Mucosa of stomach (tissue), 1 donor: ENCODE measurements around the gene TRAT1.

ENCODE experiments used
- H3K27me3 ChIP-seq: one replicate; pipeline ENCODE4 v1.7.0; 2013; ENCODE audit warnings: mild to moderate bottlenecking, low read length; ENCODE audit not compliant: control insufficient read depth, insufficient read depth
- H3K36me3 ChIP-seq: one replicate; pipeline ENCODE4 v1.7.0; 2013; ENCODE audit warnings: low read length; ENCODE audit not compliant: control insufficient read depth, insufficient read depth
- H3K4me1 ChIP-seq: one replicate; pipeline ENCODE4 v1.7.0; 2013; ENCODE audit warnings: mild to moderate bottlenecking, low read length; ENCODE audit not compliant: control insufficient read depth, insufficient read depth
- H3K4me3 ChIP-seq: one replicate; pipeline ENCODE4 v1.7.0; 2013; ENCODE audit warnings: low read length
- H3K9ac ChIP-seq: one replicate; pipeline ENCODE4 v1.7.0; 2013; ENCODE audit warnings: mild to moderate bottlenecking, low read length, moderate library complexity
- H3K9me3 ChIP-seq: one replicate; pipeline ENCODE4 v1.7.0; 2013; ENCODE audit warnings: mild to moderate bottlenecking, low read length, moderate library complexity; ENCODE audit not compliant: control insufficient read depth
- donor health status: Pancreatic carcinoma.

The TRAT1 gene

DNA sequence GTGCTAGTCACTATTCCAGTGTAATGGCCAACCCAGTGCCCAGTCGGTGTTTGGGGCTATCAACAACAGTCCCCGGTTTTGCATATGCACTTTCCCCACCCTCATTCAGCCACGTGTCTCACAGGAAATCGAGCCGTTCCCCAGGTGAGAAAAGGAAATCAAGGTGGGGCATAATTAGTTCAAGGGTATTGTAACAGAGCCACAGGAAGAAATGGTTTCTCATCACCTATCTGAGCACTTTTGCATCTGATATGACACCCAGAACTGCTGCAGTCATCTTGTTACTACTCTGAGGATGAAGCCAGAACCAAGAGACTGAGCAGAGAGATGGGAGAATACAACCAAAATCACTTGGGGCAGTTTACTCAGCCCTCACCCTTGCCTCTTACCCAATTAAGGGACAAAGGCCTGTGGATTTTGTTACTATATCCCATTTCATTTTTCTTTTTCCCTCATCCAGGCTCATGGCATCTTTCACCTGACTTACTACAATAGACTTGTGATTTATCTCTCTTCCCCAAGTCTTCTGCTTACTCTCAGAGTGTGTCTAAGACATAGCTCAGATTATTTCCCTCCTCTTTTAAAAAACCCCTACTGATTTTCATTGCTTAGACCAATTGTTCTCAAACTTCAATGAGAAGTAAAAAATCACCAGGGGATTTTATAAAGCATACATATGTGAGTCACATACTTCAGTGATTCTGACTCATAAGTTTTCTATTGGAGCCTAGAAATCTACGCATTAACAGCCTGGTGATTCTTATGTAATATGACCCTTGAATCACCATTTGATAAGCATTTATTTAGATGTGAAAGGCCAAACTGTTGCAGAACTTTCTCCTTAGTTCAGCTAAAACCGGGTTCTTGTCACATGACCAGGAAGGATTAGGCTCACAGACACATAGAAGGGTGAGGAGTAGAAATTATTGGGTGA is 40.5 kb downstream of the TRAT1 start:
- no peaks in the 10 kb centered on the region for H3K9me3 ChIP-seq
- no peaks in the 10 kb centered on the region for H3K4me1 ChIP-seq
- H3K9ac ChIP-seq = no peak overlapping the region
- H3K36me3 ChIP-seq = no peaks in the 10 kb centered on the region
- H3K27me3 ChIP-seq = no peaks in the 10 kb centered on the region
- no peak overlapping the region for H3K4me3 ChIP-seq

DNA sequence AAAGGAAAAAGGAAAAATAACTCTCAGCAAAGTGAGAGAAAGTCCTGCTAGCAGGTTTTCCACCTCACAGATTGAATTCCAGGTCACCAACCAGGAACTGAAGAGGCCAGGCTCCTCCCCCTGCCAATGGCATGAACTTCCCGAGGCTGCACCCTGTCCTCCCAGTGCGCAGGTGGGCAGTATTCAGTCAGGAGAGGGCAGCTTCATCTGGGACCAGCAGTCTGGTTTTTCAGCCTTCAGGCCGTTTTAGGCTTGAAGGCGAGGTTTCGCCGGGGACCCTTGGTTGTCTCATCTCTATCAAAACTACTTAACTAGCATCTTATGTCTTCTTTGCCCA is 41.2 kb downstream of the TRAT1 start:
- Histone ChIP-seq H3K27me3 (no peaks in the 10 kb centered on the region), H3K36me3 (no peaks in the 10 kb centered on the region), H3K4me1 (no peaks in the 10 kb centered on the region), H3K4me3 (no peak overlapping the region), H3K9ac (no peak overlapping the region), H3K9me3 (no peaks in the 10 kb centered on the region)

DNA sequence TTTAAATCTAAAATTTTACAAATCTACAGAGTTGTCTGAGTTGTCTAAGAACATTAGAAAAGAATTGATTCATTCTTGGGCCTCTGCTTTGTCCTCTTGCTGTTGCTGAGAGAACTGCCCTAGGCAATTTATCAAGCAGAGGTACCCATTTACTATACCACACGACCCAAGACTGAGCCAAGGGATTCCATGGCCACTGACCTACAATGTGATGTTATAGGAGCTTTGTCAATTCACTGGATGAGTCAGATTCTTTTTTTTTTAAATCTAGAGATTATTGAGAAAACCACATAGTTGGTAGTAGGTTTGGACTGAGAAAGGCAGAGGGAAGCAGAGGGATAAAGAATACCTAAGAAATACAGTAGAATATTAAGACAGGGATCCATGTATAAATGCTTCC is 55.3 kb downstream of the TRAT1 start:
- no peaks in the 10 kb centered on the region for H3K9me3 ChIP-seq
- no peaks in the 10 kb centered on the region for H3K27me3 ChIP-seq
- no peak overlapping the region for H3K4me3 ChIP-seq
- H3K4me1 ChIP-seq = no peaks in the 10 kb centered on the region
- H3K9ac ChIP-seq = no peak overlapping the region
- H3K36me3 ChIP-seq = no peaks in the 10 kb centered on the region

DNA sequence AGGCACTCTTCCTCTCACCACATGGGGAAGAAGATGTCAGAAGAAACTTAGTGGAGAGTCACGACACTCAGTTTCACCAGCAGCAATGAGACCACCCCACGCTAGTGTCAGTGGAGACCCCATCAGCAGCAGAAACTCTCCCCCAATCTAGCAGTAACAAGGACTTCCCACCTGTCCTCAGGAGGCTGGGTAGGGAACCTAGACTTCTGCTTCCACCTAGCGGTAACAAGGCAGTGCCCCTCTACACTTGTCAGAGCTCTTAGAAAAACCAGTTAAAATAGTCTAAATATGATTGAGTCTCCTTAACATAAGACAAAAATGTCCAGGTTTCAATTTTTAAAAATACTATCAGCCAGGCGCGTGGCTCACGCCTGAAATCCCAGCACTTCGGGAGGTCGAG is 57.3 kb downstream of the TRAT1 start:
- Histone ChIP-seq H3K4me3 (no peak overlapping the region), H3K36me3 (no peaks in the 10 kb centered on the region), H3K9me3 (no peaks in the 10 kb centered on the region), H3K4me1 (no peaks in the 10 kb centered on the region), H3K27me3 (no peaks in the 10 kb centered on the region), H3K9ac (no peak overlapping the region)

DNA sequence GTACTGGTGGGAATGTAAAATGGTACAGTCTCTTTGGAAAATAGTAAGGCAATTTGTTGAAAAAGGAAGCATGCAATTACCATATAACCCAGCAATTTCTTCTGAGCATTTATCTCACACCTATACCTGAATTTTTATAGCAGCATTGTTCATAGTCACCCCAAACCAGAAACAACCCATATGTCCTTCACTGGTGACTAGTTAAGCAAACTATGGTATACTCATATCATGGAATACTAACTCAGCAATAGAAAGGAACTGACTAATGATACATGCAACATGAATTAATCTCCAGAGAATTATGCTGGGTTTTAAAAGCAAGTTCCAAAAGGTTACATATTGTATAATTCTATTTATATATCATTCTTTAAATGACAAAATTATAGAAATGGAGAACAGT is 60.2 kb downstream of the TRAT1 start:
- H3K4me1 ChIP-seq = no peaks in the 10 kb centered on the region
- no peaks in the 10 kb centered on the region for H3K9me3 ChIP-seq
- no peak overlapping the region for H3K4me3 ChIP-seq
- H3K9ac ChIP-seq = no peak overlapping the region
- H3K36me3 ChIP-seq = no peaks in the 10 kb centered on the region
- no peaks in the 10 kb centered on the region for H3K27me3 ChIP-seq

DNA sequence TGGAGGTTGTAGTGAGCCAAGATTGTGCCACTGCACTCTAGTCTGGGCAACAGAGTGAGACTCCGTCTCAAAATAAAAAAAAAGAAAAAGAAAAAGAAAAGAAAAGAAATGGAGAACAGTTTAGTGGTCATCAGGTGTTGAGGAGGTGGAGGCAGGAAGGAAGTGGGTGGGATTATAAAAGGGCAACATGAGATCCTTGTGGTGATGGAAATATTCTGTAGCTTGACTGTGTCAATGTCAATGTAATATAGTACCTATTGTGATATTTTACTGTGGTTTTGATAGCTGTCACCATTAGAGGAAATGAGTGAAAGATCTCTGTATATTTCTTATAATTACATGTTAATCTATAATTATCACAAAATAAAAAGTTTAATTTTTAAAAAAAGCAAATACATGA is 60.8 kb downstream of the TRAT1 start:
- no peaks in the 10 kb centered on the region for H3K4me1 ChIP-seq
- H3K9me3 ChIP-seq = no peaks in the 10 kb centered on the region
- H3K27me3 ChIP-seq = no peaks in the 10 kb centered on the region
- H3K4me3 ChIP-seq = no peak overlapping the region
- H3K9ac ChIP-seq = no peak overlapping the region
- H3K36me3 ChIP-seq = no peaks in the 10 kb centered on the region

DNA sequence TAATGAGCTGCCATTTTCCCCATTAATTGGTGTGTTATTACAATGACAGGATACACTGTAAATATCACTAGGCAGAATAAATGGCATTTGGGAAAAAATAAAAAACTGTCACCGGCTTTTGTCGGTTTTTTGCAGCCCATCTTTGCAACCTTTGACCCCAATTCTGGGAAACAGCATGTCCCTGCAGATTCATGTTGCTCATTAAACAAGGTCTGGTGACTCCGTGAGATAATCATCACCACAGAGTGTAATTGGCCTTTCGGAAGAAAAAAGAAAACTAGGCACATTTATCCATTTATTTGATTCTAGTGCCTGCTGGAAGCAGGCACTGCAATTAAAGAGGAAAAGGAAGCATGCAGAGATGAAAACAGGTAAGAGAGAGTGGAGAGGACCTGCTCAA is 64.5 kb downstream of the TRAT1 start:
- no peaks in the 10 kb centered on the region for H3K36me3 ChIP-seq
- H3K9me3 ChIP-seq = no peaks in the 10 kb centered on the region
- no peaks in the 10 kb centered on the region for H3K4me1 ChIP-seq
- H3K27me3 ChIP-seq = no peaks in the 10 kb centered on the region
- H3K9ac ChIP-seq = no peak overlapping the region
- H3K4me3 ChIP-seq = no peak overlapping the region

DNA sequence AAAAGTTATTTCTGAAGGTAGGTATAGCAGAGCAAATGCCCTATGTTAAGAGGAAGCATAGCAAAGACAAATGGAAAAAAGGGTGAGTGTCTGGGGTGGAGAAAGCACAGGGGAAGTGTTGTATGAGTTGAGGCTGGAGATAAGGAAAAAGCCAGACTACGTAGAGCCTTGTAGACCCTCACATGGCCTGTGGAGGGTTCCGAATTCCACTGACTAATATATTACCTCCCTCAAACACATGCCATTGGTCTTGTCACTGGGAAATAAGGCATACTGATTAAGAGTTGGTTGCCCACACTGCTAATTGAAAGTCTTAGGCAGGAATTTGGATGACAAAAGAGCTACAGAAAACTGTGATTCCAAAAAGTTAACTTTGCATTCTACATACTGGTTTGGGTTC is 65.2 kb downstream of the TRAT1 start:
- no peaks in the 10 kb centered on the region for H3K36me3 ChIP-seq
- no peaks in the 10 kb centered on the region for H3K4me1 ChIP-seq
- no peak overlapping the region for H3K4me3 ChIP-seq
- no peaks in the 10 kb centered on the region for H3K9me3 ChIP-seq
- H3K27me3 ChIP-seq = no peaks in the 10 kb centered on the region
- no peak overlapping the region for H3K9ac ChIP-seq

DNA sequence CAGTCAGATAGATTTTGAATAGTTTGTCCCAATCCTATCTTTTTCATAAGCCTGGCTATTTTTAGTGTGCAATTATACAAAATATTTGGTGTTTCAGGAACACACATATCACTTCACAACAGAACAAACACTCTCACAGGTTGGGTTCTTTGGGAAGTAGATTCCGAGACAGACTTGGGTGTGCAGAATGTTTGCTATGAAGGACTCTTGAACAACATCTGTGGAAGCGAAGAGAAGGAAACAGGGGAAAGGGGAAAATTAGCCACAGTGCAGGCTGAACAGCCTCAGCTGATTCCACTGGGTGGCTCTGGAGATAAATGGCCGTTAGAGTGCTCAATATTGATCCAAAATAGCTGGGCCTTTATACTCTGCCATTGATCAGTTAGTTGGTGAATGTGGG is 69.2 kb downstream of the TRAT1 start:
- no peaks in the 10 kb centered on the region for H3K27me3 ChIP-seq
- H3K9me3 ChIP-seq = no peaks in the 10 kb centered on the region
- no peak overlapping the region for H3K9ac ChIP-seq
- H3K36me3 ChIP-seq = no peaks in the 10 kb centered on the region
- H3K4me3 ChIP-seq = no peak overlapping the region
- H3K4me1 ChIP-seq = no peaks in the 10 kb centered on the region

DNA sequence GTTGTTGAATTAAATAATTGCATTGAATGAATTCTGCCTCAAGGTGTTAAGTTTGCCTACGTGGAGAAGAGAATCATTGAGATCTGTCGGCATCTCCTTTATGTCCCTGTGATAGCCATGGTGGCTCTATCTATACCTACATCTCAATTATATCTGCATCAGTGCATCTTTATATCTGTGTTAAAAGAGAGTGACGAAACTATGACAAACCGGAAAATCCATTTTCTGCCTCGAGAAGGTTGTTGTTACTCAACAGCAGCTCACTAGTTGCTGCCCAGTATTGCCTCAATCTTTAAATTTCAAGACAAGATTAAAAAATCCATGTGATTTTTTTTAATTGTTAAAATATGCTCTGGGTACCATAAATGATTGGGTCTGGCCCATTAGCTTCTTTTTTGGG is 72.4 kb downstream of the TRAT1 start:
- H3K9ac ChIP-seq = no peak overlapping the region
- no peaks in the 10 kb centered on the region for H3K4me1 ChIP-seq
- no peak overlapping the region for H3K4me3 ChIP-seq
- H3K36me3 ChIP-seq = no peaks in the 10 kb centered on the region
- no peaks in the 10 kb centered on the region for H3K27me3 ChIP-seq
- H3K9me3 ChIP-seq = no peaks in the 10 kb centered on the region

DNA sequence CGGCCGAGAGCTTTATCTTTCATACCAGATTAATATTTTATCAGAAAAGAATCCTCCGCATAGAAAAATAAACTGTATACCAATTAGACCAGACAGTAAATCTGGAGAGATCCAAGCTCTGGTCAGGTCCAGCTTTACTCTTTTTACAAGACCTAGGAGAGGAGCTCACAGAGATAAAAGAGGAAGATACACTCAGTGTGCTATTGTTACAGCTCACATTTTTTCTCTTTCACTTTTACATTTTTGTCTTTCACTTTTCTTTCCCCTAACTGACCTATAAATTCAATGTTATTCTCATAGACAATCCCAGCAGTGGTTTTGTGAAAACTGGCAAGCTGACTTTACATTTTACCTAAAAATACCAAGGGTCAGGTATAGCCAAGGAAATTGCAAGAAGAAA is 75.3 kb downstream of the TRAT1 start:
- Histone ChIP-seq H3K9me3 (no peaks in the 10 kb centered on the region), H3K9ac (no peak overlapping the region), H3K27me3 (no peaks in the 10 kb centered on the region), H3K4me3 (no peak overlapping the region), H3K4me1 (no peaks in the 10 kb centered on the region), H3K36me3 (no peaks in the 10 kb centered on the region)

DNA sequence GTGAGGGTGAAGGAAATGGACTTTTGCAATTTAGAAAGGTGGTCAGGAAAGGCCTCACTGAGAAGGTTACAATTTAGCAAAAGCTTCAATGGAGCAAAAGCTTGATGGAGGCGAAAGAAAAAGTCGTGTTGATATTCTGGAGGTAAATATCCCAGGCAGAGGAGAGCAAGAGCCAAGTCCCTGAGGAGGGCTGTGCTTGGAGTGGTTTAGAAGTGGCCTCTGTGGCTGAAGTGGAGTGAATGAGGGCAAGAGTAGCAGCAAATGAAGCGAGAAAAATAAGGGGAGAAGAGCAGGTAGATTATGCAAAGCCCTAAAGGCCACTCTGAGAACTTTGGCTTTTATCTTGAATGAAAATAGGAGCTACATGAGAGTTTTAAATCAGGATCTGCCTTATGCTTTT is 76.9 kb downstream of the TRAT1 start:
- Histone ChIP-seq H3K36me3 (no peaks in the 10 kb centered on the region), H3K4me3 (no peak overlapping the region), H3K9me3 (no peaks in the 10 kb centered on the region), H3K27me3 (no peaks in the 10 kb centered on the region), H3K4me1 (no peaks in the 10 kb centered on the region), H3K9ac (no peak overlapping the region)
